ENCODE measurements around the gene CECR2.

DNA sequence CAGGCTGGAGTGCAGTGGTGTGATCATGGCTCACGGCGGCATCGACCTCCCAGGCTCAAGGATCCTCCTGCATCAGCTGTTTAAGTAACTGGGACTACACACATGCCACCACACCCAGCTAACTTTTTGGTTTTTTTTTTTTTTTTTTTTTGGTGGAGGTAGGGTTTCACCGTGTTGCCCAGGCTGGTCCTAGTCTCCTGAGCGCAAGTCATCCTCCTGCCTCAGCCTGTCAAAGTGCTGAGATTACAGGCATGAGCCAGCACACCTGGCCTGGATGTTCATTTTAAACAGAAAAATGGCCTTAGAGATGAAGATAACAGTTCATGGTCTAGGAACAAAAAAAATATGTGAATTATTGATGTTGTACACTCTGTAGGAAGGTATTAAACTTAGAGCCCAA lies 180.4 kb downstream of the CECR2 start:
- TF ChIP-seq POLR2A (IDR thresholded peaks at IDR 0.05): no peak
- TF ChIP-seq, protein P1, sequence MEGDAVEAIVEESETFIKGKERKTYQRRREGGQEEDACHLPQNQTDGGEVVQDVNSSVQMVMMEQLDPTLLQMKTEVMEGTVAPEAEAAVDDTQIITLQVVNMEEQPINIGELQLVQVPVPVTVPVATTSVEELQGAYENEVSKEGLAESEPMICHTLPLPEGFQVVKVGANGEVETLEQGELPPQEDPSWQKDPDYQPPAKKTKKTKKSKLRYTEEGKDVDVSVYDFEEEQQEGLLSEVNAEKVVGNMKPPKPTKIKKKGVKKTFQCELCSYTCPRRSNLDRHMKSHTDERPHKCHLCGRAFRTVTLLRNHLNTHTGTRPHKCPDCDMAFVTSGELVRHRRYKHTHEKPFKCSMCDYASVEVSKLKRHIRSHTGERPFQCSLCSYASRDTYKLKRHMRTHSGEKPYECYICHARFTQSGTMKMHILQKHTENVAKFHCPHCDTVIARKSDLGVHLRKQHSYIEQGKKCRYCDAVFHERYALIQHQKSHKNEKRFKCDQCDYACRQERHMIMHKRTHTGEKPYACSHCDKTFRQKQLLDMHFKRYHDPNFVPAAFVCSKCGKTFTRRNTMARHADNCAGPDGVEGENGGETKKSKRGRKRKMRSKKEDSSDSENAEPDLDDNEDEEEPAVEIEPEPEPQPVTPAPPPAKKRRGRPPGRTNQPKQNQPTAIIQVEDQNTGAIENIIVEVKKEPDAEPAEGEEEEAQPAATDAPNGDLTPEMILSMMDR (IDR thresholded peaks at IDR 0.05): no peak
